ENCODE data around the gene PACS1. TPM values are rescaled to one million over a fixed set of nuclear protein-coding genes. Genes with fewer than 3 reads are reported as not detected.
A peak's percentile ranks its signal among the peaks of the same experiment; 100 is the strongest.

The PACS1 gene
- total RNA-seq, 1 donor from 2014 or later = 28.2 TPM

DNA sequence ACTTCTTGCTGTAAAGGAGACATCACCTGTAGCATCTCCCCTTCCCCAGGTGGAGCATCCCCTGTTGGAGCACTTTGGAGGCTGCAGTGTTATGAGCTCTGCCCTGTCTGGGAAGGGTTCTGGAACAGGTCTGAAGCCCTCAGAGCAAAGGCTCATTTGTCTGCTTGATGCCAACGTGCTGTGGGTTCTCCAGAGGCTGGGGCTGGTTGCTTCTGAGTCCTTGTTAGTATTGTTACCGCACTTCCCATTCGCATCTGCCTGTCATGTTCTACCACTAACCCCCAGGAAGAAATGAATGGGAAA is 73.1 kb downstream of the PACS1 start:
- DNase-seq = no peak

DNA sequence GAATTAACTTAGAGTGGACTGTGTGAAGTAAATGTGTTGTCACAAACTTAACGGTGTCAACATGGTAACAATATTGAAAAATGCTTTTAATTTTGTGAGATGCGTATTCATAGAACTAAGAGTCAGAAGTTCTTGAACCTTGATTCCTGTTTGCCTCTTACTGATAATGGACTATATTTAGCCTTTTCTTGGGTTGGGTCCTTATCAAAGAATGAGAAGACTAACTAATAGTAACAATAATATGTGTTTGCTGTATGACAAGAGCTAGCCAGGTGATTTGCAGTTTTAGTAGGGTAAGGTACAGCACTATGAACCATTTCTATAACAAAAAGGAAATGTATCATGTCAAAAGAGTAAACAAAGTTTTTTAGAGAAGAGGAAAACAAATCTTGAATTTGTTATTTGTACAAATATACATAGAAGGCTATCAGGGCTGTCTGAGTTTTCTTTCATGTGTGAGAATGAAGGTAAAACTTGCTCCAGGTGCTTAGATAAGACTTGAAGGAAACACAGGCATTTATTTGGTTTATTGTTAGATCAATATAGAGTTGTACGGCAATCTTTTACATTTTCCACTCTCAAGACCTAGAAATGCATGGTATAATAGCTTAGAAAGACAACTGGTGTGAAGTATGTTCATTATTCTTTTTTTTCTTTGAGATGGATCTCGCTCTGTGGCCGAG is 74.1 kb downstream of the PACS1 start:
- DNase-seq = no peak

DNA sequence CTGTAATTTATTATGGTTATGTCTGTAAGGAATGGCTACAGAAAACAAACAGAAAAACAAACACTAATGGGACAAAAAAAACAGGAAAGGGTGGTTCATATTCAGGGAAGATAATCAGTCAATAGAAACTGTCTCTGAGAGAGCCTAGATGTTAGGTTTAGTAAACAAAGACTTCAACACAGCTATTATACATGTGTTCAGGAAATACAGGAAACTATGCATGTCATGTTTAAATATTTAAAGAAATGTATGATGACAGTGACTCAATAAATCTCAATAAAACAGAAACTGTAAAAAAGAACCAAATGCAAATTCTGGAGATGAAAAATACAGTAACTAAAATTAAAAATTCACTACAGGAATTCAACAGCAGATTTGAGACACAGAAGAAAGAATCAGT is 76.0 kb downstream of the PACS1 start:
- peak; percentile 21 for DNase-seq

DNA sequence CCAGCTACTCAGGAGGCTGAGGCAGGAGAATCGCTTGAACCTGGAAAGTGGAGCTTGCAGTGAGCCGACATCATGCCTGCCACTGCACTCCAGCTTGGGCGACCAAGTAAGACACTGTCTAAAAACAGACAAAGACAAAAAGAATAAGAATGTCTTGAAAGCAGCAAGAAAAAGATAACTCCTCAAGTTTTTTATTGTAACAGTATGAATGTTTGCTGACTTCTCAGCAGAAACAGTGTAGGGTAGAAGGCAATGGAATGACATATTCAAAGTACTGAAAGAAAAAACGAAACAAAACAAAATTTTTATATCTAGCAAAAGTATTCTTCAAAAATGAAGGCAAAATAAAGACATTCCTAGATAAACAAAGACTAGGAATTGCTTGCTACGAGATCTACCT is 76.9 kb downstream of the PACS1 start:
- DNase-seq = no peak

DNA sequence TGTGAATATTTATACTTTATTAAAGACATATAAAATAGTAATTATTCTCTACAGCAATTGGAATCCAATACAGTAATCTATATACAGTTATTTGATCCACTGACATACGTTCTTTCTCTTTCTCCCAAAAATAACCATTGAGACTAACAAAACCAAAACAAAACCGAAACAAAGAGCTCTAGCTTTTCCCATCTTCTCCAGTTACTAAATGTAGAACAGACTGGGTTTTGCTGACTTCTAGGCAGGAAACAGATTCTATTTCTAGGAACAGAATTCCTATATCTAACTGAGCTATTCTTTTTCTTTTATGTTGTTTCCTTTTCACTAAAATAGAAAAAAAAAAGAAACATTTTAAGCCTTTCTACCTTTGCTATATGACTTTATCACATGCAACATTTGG is 80.1 kb downstream of the PACS1 start:
- DNase-seq = peak; percentile 32

DNA sequence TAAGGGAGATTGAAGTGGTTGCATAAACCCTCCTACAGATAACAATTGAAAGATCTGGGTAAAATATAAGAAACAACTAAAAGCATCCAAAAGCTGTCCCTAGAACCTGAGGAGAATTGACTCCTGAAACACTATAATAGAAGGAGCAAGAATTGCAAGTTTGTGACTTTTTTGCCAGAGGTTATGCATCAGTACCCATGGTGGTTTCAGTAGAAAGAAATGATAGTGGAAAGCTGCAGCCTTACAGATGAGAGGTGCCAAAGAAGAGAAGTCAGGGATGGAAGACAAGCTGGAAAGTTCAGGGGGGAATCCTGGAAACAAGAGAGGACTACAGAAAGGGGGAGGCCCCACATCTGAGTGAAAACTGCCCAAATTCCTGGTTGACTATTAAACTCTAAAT is 80.7 kb downstream of the PACS1 start:
- DNase-seq = no peak

DNA sequence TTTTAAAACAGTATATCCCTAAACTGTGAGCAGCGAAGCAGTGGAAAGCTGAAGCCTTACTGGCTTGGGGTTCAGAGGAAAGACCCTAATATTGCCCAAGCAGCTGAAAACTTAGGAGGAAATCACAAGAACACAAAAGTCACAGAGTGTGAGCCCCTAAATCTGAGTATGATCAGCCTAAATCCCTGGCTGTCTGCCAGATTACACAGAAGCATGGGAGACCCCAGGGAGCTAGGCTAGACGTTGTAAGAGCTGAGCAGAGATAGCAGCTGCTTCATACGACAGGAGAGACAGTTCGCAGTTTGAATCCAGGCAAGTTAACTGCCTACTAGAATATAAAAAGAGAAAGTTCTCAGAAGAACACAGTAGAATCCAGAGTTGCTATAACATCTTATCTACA is 81.2 kb downstream of the PACS1 start:
- no peak for DNase-seq

DNA sequence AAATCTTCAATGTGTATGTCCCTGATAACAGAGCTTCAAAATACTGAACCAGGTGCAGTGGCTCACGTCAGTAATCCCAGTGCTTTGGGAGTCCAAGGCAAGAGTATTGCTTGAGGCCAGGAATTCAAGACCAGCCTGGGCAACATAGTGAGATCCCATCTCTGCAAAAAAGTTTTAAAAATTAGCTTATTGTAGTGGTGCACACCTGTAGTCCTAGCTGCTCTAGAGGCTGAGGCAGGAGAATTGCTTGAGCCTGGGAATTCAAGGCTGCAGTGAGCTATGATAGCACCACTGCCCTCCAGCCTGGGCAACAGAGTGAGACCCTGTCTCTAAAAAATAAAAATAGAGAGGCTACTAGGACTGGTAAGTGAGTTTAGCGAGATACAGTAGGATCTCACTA is 84.0 kb downstream of the PACS1 start:
- no peak for DNase-seq

DNA sequence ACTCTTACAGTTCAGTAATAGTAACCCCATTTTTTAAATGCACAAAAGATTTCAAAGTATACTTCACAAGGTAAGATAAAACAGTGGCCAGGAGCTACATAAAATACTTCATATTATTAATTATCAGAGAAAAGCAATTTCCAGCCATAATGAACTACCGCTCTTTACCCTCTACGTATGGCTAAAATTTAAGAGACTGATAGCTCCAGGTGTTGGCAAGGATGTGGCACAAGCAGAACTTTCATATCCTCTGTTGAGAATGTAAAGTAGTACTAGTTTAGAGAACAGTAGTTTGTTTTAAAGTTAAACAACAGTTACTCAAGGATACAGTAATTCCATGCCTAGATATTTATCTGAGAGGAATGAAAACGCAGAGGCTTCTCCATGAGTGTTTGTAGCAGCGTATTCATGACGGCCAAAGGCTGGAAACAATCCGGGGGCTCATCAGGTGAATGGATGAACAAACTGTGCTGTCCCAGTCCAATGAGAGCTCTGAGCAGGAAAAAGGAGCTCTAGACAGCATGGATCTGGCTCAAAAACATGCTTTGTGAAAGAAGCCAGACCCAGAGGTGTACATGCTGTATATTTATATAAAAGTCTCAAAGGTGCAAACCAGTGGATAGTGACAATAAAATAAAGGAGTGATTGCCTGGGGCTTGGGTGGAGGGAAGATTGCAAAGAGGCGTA is 85.5 kb downstream of the PACS1 start:
- DNase-seq = no peak

DNA sequence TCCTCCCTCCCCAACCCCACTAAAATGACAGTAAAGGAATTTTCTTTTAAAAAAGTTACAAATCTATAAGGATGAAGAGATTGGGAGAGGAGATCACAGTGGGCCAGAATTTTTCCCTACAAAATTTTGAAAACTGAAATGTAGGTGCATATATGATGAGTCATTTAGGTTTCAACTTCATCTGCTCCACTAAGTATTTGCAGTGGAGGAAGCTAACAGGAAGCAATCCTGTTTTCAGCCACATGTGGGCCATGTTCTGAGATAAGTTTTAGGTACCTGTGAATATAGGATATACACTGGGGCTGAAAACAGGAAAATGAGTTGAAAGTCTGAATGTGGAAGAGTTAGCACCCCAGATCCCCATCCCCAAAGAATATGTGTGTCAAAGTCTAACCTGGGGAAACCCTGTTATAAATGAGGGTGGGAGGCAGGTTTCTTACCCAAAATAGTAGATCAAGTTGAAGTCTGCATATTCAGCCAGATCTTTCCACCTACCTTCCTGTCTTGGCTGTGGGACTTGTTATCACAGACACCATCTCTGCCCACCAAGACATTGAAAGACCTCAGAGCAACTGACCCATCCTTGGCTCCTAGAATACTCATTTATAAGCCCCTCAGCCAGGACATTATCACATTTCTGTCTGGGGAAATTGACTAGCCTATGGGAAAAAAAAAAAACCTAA is 87.3 kb downstream of the PACS1 start:
- DNase-seq = peak; percentile 24

DNA sequence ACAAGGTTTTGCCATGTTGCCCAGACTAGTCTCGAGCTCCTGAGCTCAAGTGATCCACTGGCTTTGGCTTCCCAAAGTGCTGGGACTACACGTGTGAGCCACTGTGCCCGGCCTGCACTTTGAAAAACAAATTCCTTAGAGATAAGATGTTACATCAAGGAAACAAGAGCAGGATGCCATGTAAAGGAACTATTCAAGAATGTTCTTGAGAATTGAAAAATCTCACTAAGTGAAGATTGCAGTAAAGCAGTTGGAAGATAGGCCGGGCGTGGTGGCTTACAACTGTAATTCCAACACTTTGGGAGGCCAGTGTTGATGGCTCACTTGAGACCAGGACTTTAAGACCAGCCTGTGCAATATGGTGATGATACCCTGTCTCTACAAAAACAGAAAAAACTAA is 88.1 kb downstream of the PACS1 start:
- DNase-seq = no peak

DNA sequence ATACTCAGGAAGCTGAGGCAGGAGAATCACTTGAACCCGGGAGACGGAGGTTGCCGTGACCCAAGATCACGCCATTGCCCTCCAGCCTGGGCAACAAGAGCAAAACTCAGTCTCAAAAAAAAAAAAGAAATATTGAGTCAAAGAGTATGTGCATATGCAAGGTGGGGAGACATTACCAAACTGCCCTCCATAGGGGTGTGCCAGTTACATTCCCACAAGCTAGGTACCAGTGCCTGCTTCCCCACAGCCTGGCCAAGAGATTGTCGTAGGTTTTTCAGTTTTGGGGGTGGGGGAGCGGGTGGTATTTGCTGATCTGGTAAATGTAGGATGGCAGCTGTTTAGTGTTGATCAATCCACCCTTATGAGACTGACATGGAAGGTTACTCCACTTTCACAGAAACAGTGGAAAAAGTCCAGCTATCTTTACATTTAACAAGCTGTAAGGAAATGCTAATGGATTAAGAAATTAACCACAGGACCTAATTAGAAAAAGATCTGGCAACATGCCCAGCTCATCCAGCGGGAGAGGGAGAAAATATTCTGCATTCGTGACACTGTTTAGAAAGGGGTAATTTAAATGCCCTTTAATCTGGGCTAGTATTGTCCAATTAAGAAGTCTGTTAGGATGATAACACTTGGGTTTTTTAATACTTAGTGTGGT is 89.4 kb downstream of the PACS1 start:
- no peak for DNase-seq

DNA sequence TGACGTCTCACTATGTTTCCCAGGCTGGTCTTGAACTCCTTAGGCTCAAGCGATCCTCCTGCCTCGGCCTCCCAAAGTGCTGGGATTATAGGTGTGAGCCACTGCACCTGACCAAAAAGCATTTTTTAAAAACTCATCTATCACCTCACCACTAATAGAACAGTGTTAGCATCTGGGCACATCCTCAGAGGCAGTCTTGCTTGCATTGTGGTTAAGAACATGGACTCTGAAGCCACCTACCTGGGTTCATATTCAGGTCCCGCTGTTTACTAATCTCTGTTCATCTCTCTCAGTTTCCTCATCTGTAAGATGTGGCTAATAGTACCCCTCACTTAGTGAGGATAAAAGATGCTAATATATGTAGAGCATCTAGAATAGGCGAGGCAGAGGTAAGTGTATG is 90.6 kb downstream of the PACS1 start:
- DNase-seq = no peak

DNA sequence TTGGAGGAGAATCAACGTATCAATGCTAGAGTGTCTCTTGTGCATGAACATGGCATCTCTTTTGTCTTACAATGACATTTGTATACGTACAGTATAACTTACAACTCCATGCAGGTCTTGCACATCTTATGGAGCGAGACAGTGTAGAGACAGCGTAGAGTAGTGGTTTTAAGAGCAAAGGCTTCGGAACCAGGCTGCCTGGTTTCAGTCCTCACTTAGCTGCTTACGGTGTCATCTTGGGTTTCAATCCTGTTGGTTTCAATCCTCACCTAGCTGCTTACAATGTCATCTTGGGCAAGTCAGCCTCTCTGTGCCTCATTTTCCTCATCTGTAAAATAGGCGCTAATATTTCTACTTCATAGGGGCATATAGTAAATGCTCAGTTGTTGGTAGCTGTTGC is 98.2 kb downstream of the PACS1 start:
- no peak for DNase-seq

DNA sequence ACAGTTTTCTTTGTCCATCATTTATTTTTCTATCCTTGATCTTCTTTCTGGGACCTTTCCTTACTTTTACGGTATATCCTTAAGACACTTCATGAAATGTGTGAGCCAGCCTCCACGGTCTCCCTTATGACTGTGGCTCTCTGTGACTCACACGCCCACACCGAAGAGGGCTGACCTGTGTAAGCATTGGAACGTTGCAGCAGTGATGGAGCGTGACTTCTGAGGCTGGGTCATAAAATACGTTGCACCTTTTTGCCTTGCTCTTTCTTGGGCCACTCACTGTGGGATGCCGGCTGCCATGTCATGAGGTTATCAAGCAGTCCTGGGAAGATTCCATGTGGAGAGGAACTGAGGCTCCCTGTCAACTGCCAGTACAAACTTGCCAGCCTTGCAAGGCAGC is 102.1 kb downstream of the PACS1 start:
- no peak for DNase-seq

DNA sequence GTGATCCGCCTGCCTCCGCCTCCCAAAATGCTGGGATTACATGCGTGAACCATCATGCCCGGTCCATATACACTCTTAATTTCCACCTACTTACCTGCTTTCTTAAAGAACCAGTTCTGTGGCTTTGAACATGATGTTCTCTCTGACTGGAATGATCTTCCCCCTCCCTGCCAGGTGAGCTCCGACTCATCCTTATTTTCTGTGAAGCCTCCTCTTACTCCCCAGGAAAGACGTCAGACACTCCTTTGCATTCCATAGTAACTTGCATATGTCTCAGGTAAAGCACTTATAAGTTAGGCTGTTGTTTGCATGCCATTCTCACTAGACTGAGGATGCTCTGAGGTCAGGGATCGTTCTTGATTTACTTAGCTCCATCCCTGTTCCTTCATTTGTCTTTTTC is 106.6 kb downstream of the PACS1 start:
- no peak for DNase-seq

DNA sequence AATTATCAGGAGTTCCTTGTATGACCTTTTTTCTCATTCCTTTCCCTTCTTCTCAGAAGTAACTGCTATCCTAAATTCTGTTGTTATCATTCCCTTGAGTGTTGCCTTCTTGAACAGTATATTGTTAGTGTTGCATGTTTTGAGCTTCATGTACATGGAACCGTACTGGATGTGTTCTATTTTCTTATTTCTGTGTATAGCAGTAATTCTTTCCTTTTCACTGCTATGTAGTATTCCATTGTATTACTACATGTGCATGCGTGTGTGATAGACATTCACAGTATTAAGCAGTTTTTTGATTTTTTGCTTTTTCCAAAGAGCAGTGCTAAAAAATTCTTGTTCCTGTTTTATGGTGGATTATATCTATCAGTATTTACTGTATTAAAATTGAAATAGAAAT is 108.1 kb downstream of the PACS1 start:
- DNase-seq = no peak

DNA sequence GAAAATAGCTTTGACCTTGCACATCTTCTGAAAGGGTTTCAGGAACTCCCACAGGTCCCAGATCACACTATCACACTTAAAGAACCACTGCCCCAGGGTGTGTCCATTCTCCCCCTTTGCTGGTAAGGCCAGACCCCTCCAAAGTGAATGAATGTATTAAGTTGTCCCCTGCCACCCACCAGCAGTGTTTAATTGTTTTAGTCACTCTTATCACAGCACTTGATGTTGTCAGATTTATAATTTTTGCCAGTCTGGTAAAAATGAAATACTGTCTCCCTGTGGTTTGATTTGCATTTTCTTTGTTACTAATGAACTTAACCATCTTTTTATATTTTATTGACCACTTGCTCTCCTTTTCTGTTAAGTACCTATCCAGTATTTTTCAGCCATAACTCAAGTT is 108.8 kb downstream of the PACS1 start:
- no peak for DNase-seq

DNA sequence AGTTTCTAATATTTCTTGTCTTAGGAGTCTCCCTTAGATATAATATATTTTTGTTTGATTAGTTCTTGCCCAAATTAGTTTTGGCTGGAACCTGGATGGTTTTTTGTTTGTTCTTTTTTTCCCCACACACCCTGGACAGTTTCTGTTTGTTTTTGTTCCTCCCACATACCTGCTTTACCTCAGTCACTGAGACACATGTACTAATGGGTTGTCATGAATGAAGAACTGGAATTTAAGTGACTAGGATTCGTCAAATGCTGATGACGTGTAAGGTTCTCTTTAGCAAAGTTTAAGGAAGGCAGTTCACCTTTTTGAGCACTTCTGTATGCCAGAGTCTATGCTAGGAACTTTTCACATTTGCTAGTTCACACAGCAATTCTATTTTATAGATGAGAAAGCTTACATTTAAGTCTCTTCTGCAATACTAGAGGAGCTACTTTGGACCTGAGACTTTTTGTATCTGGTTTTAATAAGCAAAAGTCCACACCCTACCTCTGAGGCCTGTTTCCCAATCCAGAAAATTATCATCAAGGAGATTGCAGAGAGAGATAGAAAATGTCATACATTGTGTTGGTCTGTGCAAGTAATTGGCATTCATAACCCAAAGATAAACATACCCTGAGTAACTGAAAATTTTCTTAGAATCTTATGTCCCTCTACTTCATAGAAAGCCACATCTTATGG is 111.7 kb downstream of the PACS1 start:
- DNase-seq = no peak

DNA sequence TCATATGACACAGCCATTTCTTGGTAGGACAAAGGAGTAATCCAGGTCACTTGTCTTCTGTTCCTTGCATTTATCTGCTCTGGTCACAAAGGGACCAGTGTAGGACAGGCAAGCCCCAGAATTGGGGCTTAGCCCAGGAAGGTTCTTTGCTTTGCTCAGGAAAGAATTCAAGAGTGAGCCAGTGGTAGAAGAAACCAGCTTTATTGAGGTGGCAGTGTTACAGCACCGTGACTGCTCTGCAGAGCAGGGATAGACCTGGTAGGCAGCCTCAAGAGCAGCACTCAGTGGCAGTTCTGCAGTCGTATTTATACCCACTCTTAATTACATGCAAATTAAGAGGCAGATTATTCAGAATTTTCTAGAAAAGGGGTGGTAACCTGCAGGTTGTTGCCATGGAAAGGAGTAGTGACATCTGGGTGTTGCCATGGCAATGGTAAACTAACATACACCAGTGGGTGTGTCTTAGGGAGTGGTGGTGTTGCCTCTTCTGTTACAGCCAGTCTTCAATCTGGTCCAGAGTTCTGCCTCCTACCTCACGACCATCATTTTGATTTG is 113.5 kb downstream of the PACS1 start:
- DNase-seq = peak; percentile 16

DNA sequence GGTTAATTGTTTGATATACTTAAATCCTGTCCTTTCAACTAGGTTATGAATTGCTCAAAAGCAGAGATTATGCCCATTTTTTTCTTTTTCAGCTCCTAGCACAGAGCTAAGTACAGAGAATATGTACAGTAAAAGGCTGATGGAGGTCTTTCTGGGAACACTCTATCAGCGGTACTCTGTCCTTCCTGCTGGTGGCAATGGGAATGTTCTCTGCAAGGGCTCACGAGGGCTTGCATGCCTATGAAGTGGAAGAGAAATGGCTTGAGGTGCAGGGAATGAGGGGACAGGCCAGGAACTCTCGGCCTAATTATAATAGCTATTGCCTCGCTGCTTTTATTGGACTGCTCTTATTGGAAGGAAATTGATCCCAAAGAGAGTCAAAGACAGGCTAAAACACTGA is 114.7 kb downstream of the PACS1 start:
- DNase-seq = no peak

DNA sequence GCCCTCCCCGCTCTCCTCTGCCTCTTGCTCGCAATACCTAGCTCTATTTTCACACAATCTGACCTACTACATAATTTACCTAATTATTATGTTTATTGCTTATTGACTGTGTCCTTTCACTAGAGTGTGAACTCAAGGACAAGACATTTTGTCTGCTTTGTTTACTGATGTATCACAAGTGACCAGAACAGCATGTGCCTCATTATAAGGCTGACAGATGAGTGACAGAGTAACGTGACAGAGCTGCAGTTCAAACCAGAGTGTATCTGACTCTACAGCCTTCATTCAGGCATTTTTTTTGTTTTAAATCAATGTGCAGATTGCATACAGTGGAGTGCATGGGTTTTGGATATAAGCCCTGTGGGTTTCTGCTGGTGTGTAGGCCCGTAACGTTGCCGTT is 116.4 kb downstream of the PACS1 start:
- no peak for DNase-seq

DNA sequence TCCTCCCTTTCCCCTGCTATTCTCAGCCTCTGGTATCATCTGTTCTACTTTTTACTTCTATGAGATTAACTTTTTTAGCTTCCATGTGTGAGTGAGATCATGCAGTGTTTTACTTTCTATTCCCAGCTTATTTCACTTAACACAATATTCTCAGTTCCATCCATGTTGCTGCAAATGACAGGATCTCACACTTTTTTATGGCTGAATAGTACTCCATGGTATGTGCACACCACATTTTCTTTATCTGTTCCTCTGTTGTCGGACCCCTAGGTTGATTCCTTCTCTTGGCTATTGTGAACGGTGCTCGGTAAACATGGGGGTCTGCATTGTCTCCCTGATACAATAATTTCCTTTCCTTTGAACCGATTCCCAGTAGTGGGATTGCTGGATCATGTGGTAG is 117.4 kb downstream of the PACS1 start:
- DNase-seq = no peak

Data from dermis blood vessel endothelial cell (primary cell).